ENCODE results near the gene ELP6.
A peak's percentile ranks its signal among the peaks of the same experiment; 100 is the strongest.
"Not testable (repeated sequence)": the region's sequence is repeated elsewhere in the genome, so short reads cannot be mapped to it uniquely, and the experiment has no call there.

The ELP6 gene

DNA sequence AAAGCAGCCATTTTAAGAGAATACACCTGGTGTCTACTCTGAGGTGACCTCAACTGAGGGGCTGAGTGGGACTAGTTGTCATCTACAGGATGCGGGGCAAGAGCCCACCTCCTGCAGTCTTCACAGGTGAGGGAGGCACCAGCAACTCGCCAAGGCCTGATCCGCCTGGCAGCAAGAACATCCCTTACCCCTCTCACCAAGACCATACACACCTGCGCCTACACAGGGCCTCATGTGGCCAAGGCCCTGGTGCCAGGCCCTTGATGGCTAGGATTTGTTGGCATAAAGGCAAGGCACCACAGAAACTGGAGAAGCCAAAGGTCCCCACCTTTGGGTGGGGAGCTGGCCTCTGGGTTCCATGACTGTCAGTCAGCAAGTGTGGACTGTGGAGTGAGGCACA, 18.4 kb downstream of the ELP6 start:
- Histone ChIP-seq H3K4me3 (ENCODE audit: low read length) (no peak overlapping the region), H2AFZ (ENCODE audit: low read depth, low read length) (no peak overlapping the region), H3K9me3 (ENCODE audit: low read length) (no peaks in the 10 kb centered on the region), H3K36me3 (ENCODE audit: insufficient read depth, low read length) (peaks cover 33% of the 10 kb centered on the region), H3K27me3 (ENCODE audit: insufficient read depth, low read length) (no peaks in the 10 kb centered on the region), H3K4me1 (ENCODE audit: insufficient read depth, low read length) (no peaks in the 10 kb centered on the region)

DNA sequence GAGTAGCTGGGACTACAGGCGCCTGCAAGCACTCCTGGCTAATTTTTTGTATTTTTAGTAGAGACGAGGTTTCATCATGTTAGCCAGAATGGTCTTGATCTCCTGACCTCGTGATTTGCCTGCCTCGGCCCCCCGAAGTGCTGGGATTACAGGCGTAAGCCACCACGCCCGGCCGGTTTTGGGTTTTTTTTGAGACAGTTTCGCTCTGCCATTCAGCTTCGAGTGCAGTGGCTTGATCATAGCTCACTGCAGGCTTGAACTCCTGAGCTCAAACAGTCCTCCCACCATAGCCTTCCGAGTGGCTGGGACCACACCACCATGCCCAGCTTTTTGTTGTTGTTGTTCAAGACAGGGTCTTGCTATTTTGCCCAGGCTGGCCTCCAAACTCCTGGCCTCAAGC, 21.7 kb downstream of the ELP6 start:
- H2AFZ ChIP-seq (ENCODE audit: low read depth, low read length): no peak overlapping the region
- no peaks in the 10 kb centered on the region for H3K4me1 ChIP-seq (ENCODE audit: insufficient read depth, low read length)
- no peaks in the 10 kb centered on the region for H3K27me3 ChIP-seq (ENCODE audit: insufficient read depth, low read length)
- no peaks in the 10 kb centered on the region for H3K9me3 ChIP-seq (ENCODE audit: low read length)
- peaks cover 15% of the 10 kb centered on the region for H3K36me3 ChIP-seq (ENCODE audit: insufficient read depth, low read length)
- H3K4me3 ChIP-seq (ENCODE audit: low read length): no peak overlapping the region

DNA sequence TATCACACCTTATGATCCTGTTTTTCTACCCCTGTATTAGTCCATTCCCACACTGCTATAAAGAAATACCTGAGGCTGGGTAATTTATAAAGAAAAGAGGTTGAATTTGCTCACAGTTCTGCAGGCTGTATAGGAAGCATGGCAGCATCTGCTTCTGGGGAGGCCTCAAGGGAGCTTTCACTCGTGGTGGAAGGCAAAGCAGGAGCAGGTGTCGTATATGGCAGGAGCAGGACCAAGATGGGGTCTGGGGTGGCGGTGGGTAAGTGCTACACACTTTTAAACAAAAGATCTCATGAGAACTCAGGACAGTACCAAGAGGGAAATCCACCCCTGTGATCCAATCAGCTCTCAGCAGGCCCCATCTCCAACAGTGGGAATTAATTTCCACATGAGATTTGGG, 22.3 kb downstream of the ELP6 start:
- Histone ChIP-seq H3K9me3 (ENCODE audit: low read length) (no peaks in the 10 kb centered on the region), H3K36me3 (ENCODE audit: insufficient read depth, low read length) (peaks cover 13% of the 10 kb centered on the region), H3K27me3 (ENCODE audit: insufficient read depth, low read length) (no peaks in the 10 kb centered on the region), H3K4me3 (ENCODE audit: low read length) (no peak overlapping the region), H2AFZ (ENCODE audit: low read depth, low read length) (no peak overlapping the region), H3K4me1 (ENCODE audit: insufficient read depth, low read length) (no peaks in the 10 kb centered on the region)

DNA sequence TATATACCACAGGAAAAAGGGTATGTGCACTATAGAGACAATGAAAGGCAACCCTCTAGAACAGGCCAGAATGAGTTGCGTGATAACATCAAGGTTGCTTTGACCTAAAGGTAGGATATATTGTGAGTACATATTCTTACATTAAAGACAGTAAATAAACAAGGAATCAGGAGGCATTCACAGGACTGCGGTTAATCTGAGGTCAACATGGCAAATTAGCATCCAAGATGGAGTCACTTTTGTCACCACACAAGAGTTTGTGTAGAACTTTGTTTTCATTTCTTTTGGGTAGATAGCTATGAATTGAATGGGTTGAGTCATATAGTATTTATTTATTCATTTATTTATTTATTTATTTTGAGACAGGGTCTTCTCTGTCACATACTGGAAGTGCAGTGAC, 26.2 kb downstream of the ELP6 start:
- Histone ChIP-seq H3K27me3 (ENCODE audit: insufficient read depth, low read length) (no peaks in the 10 kb centered on the region), H2AFZ (ENCODE audit: low read depth, low read length) (no peak overlapping the region), H3K4me1 (ENCODE audit: insufficient read depth, low read length) (peaks cover 3% of the 10 kb centered on the region), H3K4me3 (ENCODE audit: low read length) (no peak overlapping the region), H3K9me3 (ENCODE audit: low read length) (no peaks in the 10 kb centered on the region), H3K36me3 (ENCODE audit: insufficient read depth, low read length) (no peaks in the 10 kb centered on the region)

DNA sequence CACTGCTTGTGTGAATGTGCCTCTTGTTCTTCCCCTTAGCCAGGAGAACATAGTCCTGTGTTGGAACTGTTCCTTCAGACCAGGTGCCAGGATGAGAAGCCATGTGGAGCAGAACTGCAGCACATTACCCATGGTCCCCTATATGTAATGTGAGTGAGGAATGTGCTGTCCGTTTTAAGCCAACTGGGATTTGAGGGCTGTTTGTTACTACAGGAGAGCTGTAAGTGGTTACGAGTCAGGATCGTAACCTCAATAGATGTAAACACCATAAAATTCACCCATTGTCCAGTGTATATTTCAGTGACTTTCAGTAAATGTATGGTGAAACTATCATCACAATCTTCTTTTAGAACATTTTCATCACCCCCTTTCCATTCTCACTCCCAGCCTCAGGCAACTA, 27.7 kb downstream of the ELP6 start:
- no peak overlapping the region for H3K4me3 ChIP-seq (ENCODE audit: low read length)
- H3K36me3 ChIP-seq (ENCODE audit: insufficient read depth, low read length): no peaks in the 10 kb centered on the region
- peaks cover 6% of the 10 kb centered on the region for H3K4me1 ChIP-seq (ENCODE audit: insufficient read depth, low read length)
- H2AFZ ChIP-seq (ENCODE audit: low read depth, low read length): no peak overlapping the region
- H3K9me3 ChIP-seq (ENCODE audit: low read length): no peaks in the 10 kb centered on the region
- no peaks in the 10 kb centered on the region for H3K27me3 ChIP-seq (ENCODE audit: insufficient read depth, low read length)

DNA sequence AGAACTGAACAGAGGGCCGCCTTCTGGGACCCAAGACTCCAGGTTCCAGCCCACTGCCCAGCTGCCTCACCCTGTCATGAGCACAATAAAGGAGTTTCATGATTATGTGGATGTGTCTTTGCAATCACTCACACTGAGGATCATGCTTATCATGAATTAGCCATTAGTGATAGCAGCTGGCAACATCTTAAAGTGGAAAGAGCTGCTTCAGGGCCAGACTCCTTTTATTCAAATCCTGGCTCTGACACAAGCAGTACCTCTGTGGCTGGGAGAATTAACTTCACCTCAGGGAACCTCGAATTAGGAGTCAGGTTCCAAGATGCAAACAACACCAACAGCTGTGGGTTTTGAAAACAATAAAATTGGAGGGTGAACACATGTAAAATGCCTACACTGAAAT, 31.1 kb downstream of the ELP6 start:
- no peaks in the 10 kb centered on the region for H3K36me3 ChIP-seq (ENCODE audit: insufficient read depth, low read length)
- H3K4me1 ChIP-seq (ENCODE audit: insufficient read depth, low read length): peaks cover 6% of the 10 kb centered on the region

DNA sequence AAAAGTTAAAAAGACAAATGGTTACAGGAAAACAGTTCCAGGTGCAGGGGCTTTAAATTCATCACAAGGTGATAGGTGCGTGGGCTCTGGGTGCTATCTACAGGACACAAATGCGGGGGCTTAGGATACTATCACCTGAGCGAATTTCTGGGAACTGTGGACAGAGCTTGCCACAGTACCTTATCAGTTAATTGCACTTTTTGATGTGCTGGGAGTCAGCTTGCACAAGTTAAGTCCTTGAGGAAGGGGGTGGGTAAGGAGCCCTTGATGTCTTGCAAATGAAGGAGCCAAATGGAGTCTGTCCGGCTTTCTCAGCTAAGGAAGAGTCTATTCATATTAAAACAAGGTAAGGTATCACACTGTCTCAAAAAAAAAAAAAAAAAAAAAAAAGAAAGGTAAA, 31.7 kb downstream of the ELP6 start:
- H2AFZ ChIP-seq (ENCODE audit: low read depth, low read length); H3K27me3 ChIP-seq (ENCODE audit: insufficient read depth, low read length); H3K4me1 ChIP-seq (ENCODE audit: insufficient read depth, low read length); H3K9me3 ChIP-seq (ENCODE audit: low read length); H3K36me3 ChIP-seq (ENCODE audit: insufficient read depth, low read length); H3K4me3 ChIP-seq (ENCODE audit: low read length): not testable (repeated sequence)

More for the DNA sequence above, 31.1 kb downstream of the ELP6 start:
- Histone ChIP-seq H3K27me3 (ENCODE audit: insufficient read depth, low read length) (no peaks in the 10 kb centered on the region), H3K9me3 (ENCODE audit: low read length) (no peaks in the 10 kb centered on the region), H3K4me3 (ENCODE audit: low read length) (no peak overlapping the region), H2AFZ (ENCODE audit: low read depth, low read length) (no peak overlapping the region)

DNA sequence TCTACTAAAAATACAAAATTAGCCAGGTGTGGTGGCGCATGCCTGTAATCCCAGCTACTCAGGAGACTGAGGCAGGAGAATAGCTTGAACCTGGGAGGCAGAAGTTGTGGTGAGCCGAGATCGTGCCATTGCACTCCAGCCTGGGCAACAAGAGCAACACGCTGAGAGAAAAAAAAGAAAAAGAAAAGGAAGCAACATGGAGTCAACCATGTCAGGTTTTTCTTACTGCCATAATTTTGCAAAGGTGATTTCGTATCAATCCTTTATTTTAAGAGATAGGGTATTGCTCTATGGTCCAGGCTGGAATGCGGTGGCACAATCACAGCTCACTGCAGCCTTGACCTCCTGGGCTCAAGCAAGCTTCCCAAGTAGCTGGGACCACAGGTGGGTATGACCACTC, 33.2 kb downstream of the ELP6 start:
- H2AFZ ChIP-seq (ENCODE audit: low read depth, low read length); H3K27me3 ChIP-seq (ENCODE audit: insufficient read depth, low read length); H3K4me3 ChIP-seq (ENCODE audit: low read length); H3K9me3 ChIP-seq (ENCODE audit: low read length); H3K4me1 ChIP-seq (ENCODE audit: insufficient read depth, low read length); H3K36me3 ChIP-seq (ENCODE audit: insufficient read depth, low read length): not testable (repeated sequence)

DNA sequence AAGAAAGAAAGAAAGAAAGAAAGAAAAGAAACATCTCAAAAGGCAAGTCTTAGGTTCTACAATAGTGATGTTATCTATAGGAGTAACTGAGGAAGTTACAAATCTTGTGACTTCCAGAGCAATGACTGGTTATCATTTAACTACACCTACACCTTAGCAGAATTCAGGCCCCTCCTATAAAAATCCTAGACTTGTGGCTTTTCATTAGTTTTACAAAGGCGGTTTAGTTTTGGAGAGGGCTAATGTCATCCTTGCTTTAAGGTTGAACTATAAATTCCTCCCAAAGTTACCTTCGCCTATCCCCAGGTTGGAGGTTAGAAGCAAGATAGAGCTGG, 33.7 kb downstream of the ELP6 start:
- no peaks in the 10 kb centered on the region for H3K27me3 ChIP-seq (ENCODE audit: insufficient read depth, low read length)
- no peaks in the 10 kb centered on the region for H3K9me3 ChIP-seq (ENCODE audit: low read length)
- H3K4me3 ChIP-seq (ENCODE audit: low read length): no peak overlapping the region
- no peak overlapping the region for H2AFZ ChIP-seq (ENCODE audit: low read depth, low read length)
- H3K4me1 ChIP-seq (ENCODE audit: insufficient read depth, low read length): peaks cover 8% of the 10 kb centered on the region
- H3K36me3 ChIP-seq (ENCODE audit: insufficient read depth, low read length): no peaks in the 10 kb centered on the region

DNA sequence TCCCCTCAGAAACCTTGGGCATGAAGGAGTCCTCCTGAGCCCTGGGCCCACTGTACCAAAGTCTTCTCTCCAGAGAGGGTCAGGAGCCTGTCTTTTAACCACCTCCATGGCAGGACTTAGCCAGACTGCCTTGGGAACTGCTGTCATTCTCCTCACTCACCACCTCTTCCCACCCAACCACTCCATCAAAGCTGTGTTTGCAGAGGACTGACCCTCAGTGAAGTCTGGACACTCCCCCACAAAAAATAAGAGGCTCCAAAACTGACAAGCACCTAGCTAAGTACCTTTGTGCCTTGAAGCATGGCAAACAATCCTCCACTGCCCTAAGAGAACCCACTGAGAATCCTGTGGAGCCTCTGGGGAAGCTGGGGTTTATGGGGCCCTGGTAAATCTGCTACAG, 35.5 kb downstream of the ELP6 start:
- Histone ChIP-seq H3K9me3 (ENCODE audit: low read length) (no peaks in the 10 kb centered on the region), H3K4me1 (ENCODE audit: insufficient read depth, low read length) (peaks cover 13% of the 10 kb centered on the region), H3K4me3 (ENCODE audit: low read length) (no peak overlapping the region), H2AFZ (ENCODE audit: low read depth, low read length) (no peak overlapping the region), H3K27me3 (ENCODE audit: insufficient read depth, low read length) (no peaks in the 10 kb centered on the region), H3K36me3 (ENCODE audit: insufficient read depth, low read length) (no peaks in the 10 kb centered on the region)

DNA sequence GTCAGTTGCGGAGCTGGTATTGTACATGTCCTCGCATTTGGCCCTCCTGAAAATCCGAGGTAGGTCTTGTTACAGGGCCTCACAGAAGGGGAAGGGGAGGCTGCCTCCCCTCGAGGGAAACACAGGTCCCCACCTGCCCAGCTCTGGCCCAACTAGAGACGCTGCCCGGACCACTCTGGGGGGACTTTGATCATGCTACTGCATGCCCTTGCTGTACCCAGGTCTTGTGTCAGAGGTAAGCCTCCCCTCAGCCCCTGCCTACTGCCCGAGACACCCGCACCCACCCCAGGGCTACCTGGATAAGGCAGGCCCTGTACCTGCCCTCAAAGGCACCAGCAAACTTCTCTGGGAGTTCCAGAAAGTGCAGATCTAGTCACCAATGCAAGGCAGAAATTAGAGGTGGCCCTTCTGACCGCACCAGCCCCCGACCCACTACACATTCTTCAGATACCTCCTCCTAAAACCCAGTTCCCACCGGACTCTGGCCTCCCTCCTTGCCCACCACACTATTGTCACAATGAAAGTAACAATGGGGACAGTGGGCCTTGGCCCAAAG, 36.8 kb downstream of the ELP6 start:
- H2AFZ ChIP-seq (ENCODE audit: low read depth, low read length): peak overlapping the region; percentile 97
- H3K9me3 ChIP-seq (ENCODE audit: low read length): no peaks in the 10 kb centered on the region
- H3K4me3 ChIP-seq (ENCODE audit: low read length): peak overlapping the region; percentile 80
- no peaks in the 10 kb centered on the region for H3K27me3 ChIP-seq (ENCODE audit: insufficient read depth, low read length)
- H3K36me3 ChIP-seq (ENCODE audit: insufficient read depth, low read length): no peaks in the 10 kb centered on the region
- peaks cover 7% of the 10 kb centered on the region for H3K4me1 ChIP-seq (ENCODE audit: insufficient read depth, low read length)

DNA sequence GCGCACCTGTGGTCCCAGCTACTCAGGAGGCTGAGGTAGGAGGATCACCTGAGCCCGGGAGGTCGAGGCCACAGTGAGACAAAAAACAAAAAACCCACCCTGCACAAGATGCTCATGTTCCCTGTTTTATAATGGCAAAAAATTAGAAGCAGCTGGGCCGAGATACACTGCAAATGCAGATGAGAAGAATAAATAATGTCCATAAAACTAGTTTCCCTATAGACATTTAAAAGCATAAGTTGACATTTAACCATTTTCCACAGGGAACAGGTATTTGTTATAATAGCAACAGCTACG, 37.2 kb downstream of the ELP6 start:
- Histone ChIP-seq H3K36me3 (ENCODE audit: insufficient read depth, low read length) (no peaks in the 10 kb centered on the region), H2AFZ (ENCODE audit: low read depth, low read length) (peak overlapping the region; percentile 97), H3K9me3 (ENCODE audit: low read length) (no peaks in the 10 kb centered on the region), H3K27me3 (ENCODE audit: insufficient read depth, low read length) (no peaks in the 10 kb centered on the region), H3K4me1 (ENCODE audit: insufficient read depth, low read length) (peaks cover 7% of the 10 kb centered on the region), H3K4me3 (ENCODE audit: low read length) (peak overlapping the region; percentile 80)

DNA sequence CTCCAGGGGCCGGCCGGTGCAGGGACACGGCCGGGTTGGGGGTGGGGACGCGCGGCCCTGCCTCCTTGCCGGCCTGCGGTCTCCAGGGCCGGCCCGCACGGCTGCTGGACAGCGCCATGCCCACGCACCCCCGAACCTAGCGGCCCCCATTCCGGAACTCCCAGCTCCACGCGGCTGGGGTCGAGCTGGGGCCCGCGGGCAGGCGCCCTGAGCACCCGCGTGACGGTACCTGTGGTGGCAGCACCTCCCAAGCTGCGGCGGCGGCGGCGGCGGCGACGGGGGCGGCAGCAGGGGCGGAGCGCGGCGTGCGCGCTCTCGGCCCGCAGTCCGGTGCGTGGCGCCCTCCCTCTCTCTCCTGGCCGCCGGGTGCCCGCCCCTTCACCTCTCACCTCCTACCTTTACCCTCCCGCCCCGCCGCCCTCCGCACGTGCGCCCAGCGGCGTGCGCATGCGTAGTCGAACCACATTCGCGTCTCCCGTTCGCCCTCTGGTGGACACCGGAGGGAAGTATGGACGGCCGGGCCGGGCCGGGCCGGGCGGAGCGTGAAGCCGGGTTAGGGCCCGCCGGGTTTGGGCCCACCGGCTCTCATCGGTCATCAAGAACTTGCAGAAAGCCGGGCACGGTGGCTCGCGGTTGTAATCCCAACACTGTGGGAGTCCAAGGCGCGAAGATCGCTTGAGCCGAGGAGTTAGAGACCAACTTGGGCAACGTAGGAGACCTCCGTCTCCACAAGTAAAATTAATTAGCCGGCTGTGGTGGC, 37.8 kb downstream of the ELP6 start, which contains the start of gene SCAP:
Gene SCAP, minus strand, starts transcription at position 372 of the 760 bp plus-strand sequence. CDS start 32,948 bp downstream, outside the sequence.
- H3K36me3 ChIP-seq (ENCODE audit: insufficient read depth, low read length): no peaks in the 10 kb centered on the region
- peaks cover 7% of the 10 kb centered on the region for H3K4me1 ChIP-seq (ENCODE audit: insufficient read depth, low read length)
- H3K27me3 ChIP-seq (ENCODE audit: insufficient read depth, low read length): no peaks in the 10 kb centered on the region
- peak within 1 kb of the TSS; percentile 80 for H3K4me3 ChIP-seq (ENCODE audit: low read length)
- no peaks in the 10 kb centered on the region for H3K9me3 ChIP-seq (ENCODE audit: low read length)
- H2AFZ ChIP-seq (ENCODE audit: low read depth, low read length): peak within 1 kb of the TSS; percentile 97

DNA sequence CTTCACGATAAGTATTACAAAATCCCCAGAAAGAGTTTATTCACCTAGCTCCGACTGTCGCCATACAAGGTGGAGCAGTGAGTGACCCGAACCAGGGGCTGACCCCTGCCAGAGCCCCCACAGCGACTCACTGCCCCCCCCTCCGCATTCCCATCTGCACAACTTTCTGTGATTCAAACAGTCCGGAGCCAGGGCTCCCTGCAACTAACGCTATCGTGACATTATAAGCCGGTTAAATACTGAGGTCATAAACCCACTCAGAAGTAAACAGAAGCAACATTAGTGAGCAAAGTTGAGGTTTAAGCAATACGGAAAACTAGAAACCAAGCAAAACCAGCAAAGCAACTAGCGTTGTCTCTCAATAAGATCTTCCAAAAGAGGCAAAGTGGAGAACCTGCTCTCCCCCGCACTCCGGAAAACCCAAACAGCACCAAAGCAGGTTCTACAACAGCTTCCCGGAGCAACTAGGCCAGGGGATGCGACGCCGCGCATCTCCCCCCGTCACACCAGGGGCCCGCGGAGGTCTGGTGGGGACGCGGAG, 38.4 kb downstream of the ELP6 start:
- H2AFZ ChIP-seq (ENCODE audit: low read depth, low read length): peak overlapping the region; percentile 97
- H3K36me3 ChIP-seq (ENCODE audit: insufficient read depth, low read length): no peaks in the 10 kb centered on the region
- peak overlapping the region; percentile 80 for H3K4me3 ChIP-seq (ENCODE audit: low read length)
- H3K27me3 ChIP-seq (ENCODE audit: insufficient read depth, low read length): no peaks in the 10 kb centered on the region
- peaks cover 7% of the 10 kb centered on the region for H3K4me1 ChIP-seq (ENCODE audit: insufficient read depth, low read length)
- no peaks in the 10 kb centered on the region for H3K9me3 ChIP-seq (ENCODE audit: low read length)

Measured in neuron (in vitro differentiated cells).